Measurements from ENCODE around the gene DCHS1. TPM values are rescaled to one million over a fixed set of nuclear protein-coding genes. Genes with fewer than 3 reads are reported as not detected.

DCHS1 gene
- total and polyA plus RNA-seq, 2 experiments from 2014 or later, result 16.0 to 60.2 TPM

DNA sequence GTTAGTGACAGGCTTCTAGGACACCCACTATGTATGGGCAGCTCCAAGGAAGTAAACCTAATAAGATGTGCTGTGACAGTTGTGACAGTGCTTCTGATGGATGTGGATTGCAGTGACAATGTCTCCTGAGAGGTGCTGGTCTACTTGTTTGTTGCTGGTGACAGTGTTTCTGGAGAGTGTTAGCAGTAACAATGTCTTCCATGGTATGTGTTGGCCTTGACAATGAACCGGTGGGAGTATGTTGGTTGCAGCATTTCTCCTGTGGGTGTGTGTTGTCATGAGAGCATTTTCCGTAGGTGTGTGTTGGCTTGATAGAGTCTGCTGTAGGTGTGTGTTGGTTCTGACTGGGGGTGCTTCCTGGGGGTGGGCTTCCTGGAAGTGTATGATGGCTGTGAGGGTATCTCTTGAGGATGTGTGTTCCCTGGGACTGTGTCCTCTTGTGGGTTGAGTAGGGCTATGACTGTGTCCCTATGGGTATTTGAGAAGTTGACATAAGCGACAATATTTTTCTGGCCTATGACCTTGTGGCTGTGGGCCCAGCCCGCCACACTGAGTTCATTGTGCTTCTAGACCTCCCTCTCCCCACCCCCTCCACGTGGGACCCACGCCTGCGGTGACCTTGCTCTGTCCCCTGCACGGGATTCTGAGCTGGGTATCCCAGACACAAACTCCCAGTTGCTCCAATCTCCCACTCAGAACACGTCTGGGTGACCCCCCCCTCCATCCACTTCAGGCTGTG is 1.2 kb downstream of the DCHS1 start:
- no peak overlapping the region for H3K27ac ChIP-seq
- no peaks in the 10 kb centered on the region for H3K9me3 ChIP-seq (ENCODE audit: low read depth)
- H3K4me1 ChIP-seq (ENCODE audit: low read depth), result peaks cover 12% of the 10 kb centered on the region
- H3K27me3 ChIP-seq, result no peaks in the 10 kb centered on the region
- peak overlapping the region; percentile 79 for H3K4me3 ChIP-seq
- DNase-seq (ENCODE audit: low read depth in 1 of 2, low spot score in 1 of 2), result no peak
- TF ChIP-seq, protein P1, sequence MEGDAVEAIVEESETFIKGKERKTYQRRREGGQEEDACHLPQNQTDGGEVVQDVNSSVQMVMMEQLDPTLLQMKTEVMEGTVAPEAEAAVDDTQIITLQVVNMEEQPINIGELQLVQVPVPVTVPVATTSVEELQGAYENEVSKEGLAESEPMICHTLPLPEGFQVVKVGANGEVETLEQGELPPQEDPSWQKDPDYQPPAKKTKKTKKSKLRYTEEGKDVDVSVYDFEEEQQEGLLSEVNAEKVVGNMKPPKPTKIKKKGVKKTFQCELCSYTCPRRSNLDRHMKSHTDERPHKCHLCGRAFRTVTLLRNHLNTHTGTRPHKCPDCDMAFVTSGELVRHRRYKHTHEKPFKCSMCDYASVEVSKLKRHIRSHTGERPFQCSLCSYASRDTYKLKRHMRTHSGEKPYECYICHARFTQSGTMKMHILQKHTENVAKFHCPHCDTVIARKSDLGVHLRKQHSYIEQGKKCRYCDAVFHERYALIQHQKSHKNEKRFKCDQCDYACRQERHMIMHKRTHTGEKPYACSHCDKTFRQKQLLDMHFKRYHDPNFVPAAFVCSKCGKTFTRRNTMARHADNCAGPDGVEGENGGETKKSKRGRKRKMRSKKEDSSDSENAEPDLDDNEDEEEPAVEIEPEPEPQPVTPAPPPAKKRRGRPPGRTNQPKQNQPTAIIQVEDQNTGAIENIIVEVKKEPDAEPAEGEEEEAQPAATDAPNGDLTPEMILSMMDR (IDR thresholded peaks at IDR 0.05; ENCODE audit: low read depth, low read length), result no peak
- H3K36me3 ChIP-seq, result no peaks in the 10 kb centered on the region

DNA sequence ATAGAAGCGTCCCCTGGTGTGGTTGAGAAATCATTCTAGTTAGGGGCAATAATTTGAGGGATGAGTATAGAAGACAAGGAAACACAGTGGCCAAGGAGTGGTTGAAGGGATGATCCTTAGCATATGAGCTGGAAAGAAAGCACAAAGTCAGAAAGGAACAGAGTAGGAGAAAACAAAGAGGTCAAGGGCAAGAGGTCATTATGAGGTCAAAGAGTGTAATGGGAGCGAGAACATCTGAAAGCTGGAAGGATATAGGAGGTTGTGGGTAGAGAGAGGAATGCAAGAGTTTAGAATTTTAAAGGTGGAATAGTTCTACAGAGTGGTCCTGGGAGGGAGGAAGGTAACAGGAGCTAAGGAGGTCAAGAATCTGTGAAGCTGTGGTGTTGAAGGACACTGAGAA is 2.0 kb downstream of the DCHS1 start:
- TF ChIP-seq, protein P1 (IDR thresholded peaks at IDR 0.05; ENCODE audit: low read depth, low read length), result no peak
- Histone ChIP-seq H3K9me3 (ENCODE audit: low read depth) (no peaks in the 10 kb centered on the region), H3K27ac (no peak overlapping the region), H3K4me1 (ENCODE audit: low read depth) (peaks cover 15% of the 10 kb centered on the region), H3K4me3 (no peak overlapping the region), H3K27me3 (no peaks in the 10 kb centered on the region), H3K36me3 (no peaks in the 10 kb centered on the region)
- DNase-seq (ENCODE audit: low read depth in 1 of 2, low spot score in 1 of 2), result no peak

DNA sequence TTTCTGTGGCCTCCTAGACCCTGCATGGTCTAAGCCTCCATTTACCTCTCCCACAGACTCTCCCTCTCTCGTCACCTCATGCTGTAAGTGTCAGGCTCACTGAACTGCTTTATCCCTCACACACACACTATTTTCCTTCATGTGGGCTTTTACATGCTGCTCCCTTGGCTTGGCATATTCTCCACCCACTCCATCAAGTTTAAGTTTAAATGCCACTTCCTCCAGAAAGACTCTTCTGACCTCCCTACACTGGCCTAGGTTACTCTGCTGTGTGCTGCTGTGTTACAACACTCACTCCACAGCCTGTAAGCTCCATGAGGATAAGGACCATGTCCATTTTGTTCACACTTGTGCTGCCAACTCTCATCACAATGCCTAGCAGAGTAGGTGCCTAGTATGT is 2.5 kb downstream of the DCHS1 start:
- no peaks in the 10 kb centered on the region for H3K27me3 ChIP-seq

DNA sequence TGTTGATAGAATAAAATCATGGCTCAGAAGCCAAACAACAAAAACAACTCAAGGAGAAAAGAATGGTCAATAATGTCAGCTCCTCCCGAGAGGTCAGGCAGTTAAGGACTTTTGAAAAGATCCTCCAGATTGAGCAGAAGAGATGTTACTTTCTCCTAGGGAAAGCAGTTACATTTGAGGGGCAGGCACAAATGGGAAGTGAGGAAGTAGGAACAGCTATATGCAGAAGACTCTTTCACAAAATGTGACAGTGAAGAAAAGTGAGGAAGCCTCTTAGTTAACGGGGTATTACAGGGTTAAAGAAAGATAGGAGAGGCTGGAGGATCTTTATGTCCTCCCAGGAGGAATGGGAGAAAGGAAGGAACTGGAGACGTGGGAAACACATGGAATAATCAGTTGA is 3.4 kb downstream of the DCHS1 start:
- Histone ChIP-seq H3K4me3 (no peak overlapping the region), H3K36me3 (no peaks in the 10 kb centered on the region), H3K4me1 (ENCODE audit: low read depth) (peaks cover 29% of the 10 kb centered on the region), H3K27me3 (no peaks in the 10 kb centered on the region), H3K27ac (no peak overlapping the region), H3K9me3 (ENCODE audit: low read depth) (no peaks in the 10 kb centered on the region)
- TF ChIP-seq, protein P1 (IDR thresholded peaks at IDR 0.05; ENCODE audit: low read depth, low read length), result no peak
- DNase-seq (ENCODE audit: low read depth in 1 of 2, low spot score in 1 of 2), result no peak

More for the DNA sequence above, 2.5 kb downstream of the DCHS1 start:
- Histone ChIP-seq H3K4me3 (no peak overlapping the region), H3K27ac (no peak overlapping the region), H3K9me3 (ENCODE audit: low read depth) (no peaks in the 10 kb centered on the region), H3K4me1 (ENCODE audit: low read depth) (peaks cover 20% of the 10 kb centered on the region), H3K36me3 (no peaks in the 10 kb centered on the region)
- no peak for DNase-seq (ENCODE audit: low read depth in 1 of 2, low spot score in 1 of 2)
- TF ChIP-seq, protein P1 (IDR thresholded peaks at IDR 0.05; ENCODE audit: low read depth, low read length), result no peak

DNA sequence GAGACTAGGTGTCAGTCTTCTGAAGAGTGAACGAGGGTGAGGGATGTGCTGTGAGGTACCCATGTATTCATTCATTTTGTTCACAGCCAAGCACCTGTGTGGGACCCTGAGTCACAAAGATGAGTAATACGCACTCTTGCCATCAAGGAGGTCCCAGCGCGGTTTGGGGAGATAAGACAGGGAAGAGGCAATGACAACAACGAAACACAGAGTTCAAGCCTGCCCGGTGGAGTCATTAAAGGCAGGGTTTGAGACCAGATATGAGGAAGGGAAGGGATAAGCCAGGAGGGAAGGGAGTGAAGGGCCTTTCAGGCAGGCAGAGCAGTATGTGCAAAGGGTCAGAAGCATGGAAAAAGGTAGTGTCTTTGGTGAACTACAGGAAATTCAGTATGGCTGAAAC is 4.6 kb downstream of the DCHS1 start:
- no peaks in the 10 kb centered on the region for H3K9me3 ChIP-seq (ENCODE audit: low read depth)
- no peak overlapping the region for H3K27ac ChIP-seq
- no peaks in the 10 kb centered on the region for H3K36me3 ChIP-seq
- no peak overlapping the region for H3K4me3 ChIP-seq
- H3K4me1 ChIP-seq (ENCODE audit: low read depth), result peaks cover 23% of the 10 kb centered on the region
- H3K27me3 ChIP-seq, result no peaks in the 10 kb centered on the region
- peak in 1 of 2 donors; percentile 21 for DNase-seq (ENCODE audit: low read depth in 1 of 2, low spot score in 1 of 2)
- TF ChIP-seq, protein P1 (IDR thresholded peaks at IDR 0.05; ENCODE audit: low read depth, low read length), result no peak

Data from cardiac muscle cell (in vitro differentiated cells and primary cell).